Ishikawa (cell line): ENCODE results near the gene TMEM247.

ENCODE experiments used
- CEBPB ChIP-seq: IDR thresholded peaks from 2 replicates; pipeline ENCODE4 v1.6.1; 2012
- CREB1 ChIP-seq: IDR thresholded peaks from 2 replicates; pipeline ENCODE4 v1.6.1; 2012; ENCODE audit warnings: low read depth
- EGR1 ChIP-seq: IDR thresholded peaks from 2 replicates; pipeline ENCODE4 v1.6.1; 2012
- EP300 ChIP-seq: IDR thresholded peaks from 2 replicates; pipeline ENCODE4 v1.6.1; 2012; ENCODE audit warnings: borderline replicate concordance
- FOXM1 ChIP-seq: IDR thresholded peaks from 2 replicates; pipeline ENCODE4 v1.6.1; 2012; ENCODE audit warnings: low read depth, borderline replicate concordance
- MAX ChIP-seq: IDR thresholded peaks from 2 replicates; pipeline ENCODE4 v1.6.1; 2012
- NFIC ChIP-seq: IDR thresholded peaks from 2 replicates; pipeline ENCODE4 v1.6.1; 2012
- RAD21 ChIP-seq: IDR thresholded peaks from 2 replicates; pipeline ENCODE4 v1.6.1; 2012; ENCODE audit warnings: low read depth
- REST ChIP-seq: IDR thresholded peaks from 2 replicates; pipeline ENCODE4 v1.6.1; 2012; ENCODE audit warnings: low read depth, mild to moderate bottlenecking
- TAF1 ChIP-seq: IDR thresholded peaks from 2 replicates; pipeline ENCODE4 v1.6.1; 2012; ENCODE audit warnings: low read depth, mild to moderate bottlenecking
- TCF12 ChIP-seq: IDR thresholded peaks from 2 replicates; pipeline ENCODE4 v1.6.1; 2012; ENCODE audit warnings: low read depth
- TEAD4 ChIP-seq: IDR thresholded peaks from 2 replicates; pipeline ENCODE4 v1.6.1; 2012
- USF1 ChIP-seq: IDR thresholded peaks from 2 replicates; pipeline ENCODE4 v1.6.1; 2012
- YY1 ChIP-seq: IDR thresholded peaks from 2 replicates; pipeline ENCODE4 v1.6.1; 2012; ENCODE audit warnings: low read depth
- ZBTB7A ChIP-seq: IDR thresholded peaks from 2 replicates; pipeline ENCODE4 v1.6.1; 2012; ENCODE audit warnings: low read depth

The TMEM247 gene

DNA sequence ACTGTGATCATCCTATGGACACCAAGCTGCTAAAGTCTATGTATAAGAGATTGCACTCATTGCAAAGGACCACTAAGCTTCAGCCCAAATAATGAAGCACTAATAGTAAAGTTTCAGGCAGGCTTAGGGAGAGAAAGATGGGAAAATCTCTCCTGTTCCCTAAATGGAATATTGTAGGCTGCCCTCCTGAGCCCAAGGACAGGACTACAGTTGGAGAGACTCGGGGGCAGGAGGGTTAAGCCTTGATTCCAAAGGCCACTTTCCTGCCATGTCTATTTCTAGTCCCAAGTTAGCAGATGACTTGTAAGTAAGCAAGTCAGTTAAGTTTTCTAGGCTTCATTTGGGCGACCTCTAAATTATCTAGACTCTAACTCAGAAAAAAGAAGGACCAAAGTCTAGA lies 9.0 kb downstream of the TMEM247 start:
- no peak for TF ChIP-seq RAD21
- TF ChIP-seq NFIC: no peak
- TF ChIP-seq TEAD4: no peak
- TF ChIP-seq REST: no peak
- no peak for TF ChIP-seq ZBTB7A
- no peak for TF ChIP-seq FOXM1
- TF ChIP-seq CREB1: no peak
- TF ChIP-seq EP300: no peak
- TF ChIP-seq TCF12: no peak
- TF ChIP-seq TAF1: no peak
- TF ChIP-seq MAX: no peak

- TF ChIP-seq TCF12: no peak
- no peak for TF ChIP-seq YY1
- TF ChIP-seq REST: no peak
- TF ChIP-seq FOXM1: no peak
- no peak for TF ChIP-seq NFIC
- no peak for TF ChIP-seq MAX
- TF ChIP-seq EP300: no peak
- no peak for TF ChIP-seq ZBTB7A
- TF ChIP-seq CEBPB: no peak
- TF ChIP-seq TAF1: no peak
- no peak for TF ChIP-seq CREB1
- no peak for TF ChIP-seq TEAD4
- no peak for TF ChIP-seq EGR1
- TF ChIP-seq RAD21: no peak
- TF ChIP-seq USF1: no peak
These were observed 10.2 kb downstream of the TMEM247 start for GRCh38 chr2:46489423-46490174.

GRCh38 chr2:46490521-46491141 lies 11.3 kb downstream of the TMEM247 start:
- TF ChIP-seq ZBTB7A (no peak), EGR1 (no peak), EP300 (no peak), TAF1 (no peak), CREB1 (no peak), TEAD4 (no peak), TCF12 (no peak), RAD21 (no peak), FOXM1 (no peak), USF1 (no peak), CEBPB (no peak), NFIC (no peak), MAX (no peak), REST (no peak)

GRCh38 chr2:46492301-46492700 lies 12.9 kb downstream of the TMEM247 start:
- no peak for TF ChIP-seq MAX
- no peak for TF ChIP-seq EP300
- no peak for TF ChIP-seq FOXM1
- no peak for TF ChIP-seq CEBPB
- TF ChIP-seq EGR1: no peak
